ENCODE measurements around the gene MAP3K9.

DNA sequence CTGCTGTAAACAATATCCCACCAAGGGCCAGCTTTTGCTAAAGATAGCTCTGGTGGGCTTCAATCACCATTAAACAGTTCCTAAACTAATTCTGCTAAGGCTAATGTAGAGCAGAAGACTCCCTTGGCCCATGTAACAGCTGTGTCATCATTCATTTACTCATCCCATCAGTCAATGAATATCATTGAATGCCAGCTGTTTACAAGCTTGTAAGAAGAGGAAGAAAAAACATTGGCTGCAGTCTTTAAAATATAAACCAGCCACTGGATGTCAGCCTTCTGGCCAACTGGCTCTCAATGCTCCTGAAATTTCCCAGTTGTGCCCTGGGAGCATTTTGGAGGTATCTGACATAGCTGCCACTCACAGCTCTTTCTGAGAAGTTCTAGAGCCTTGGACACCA lies 18.0 kb upstream of the MAP3K9 start:
- TF ChIP-seq, protein P1, sequence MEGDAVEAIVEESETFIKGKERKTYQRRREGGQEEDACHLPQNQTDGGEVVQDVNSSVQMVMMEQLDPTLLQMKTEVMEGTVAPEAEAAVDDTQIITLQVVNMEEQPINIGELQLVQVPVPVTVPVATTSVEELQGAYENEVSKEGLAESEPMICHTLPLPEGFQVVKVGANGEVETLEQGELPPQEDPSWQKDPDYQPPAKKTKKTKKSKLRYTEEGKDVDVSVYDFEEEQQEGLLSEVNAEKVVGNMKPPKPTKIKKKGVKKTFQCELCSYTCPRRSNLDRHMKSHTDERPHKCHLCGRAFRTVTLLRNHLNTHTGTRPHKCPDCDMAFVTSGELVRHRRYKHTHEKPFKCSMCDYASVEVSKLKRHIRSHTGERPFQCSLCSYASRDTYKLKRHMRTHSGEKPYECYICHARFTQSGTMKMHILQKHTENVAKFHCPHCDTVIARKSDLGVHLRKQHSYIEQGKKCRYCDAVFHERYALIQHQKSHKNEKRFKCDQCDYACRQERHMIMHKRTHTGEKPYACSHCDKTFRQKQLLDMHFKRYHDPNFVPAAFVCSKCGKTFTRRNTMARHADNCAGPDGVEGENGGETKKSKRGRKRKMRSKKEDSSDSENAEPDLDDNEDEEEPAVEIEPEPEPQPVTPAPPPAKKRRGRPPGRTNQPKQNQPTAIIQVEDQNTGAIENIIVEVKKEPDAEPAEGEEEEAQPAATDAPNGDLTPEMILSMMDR (IDR thresholded peaks at IDR 0.05 in 8 of 11, conservative IDR thresholded peaks at IDR 0.05 in 3 of 11) = no peak
- TF ChIP-seq POLR2AphosphoS5 (IDR thresholded peaks at IDR 0.05) = no peak
- TF ChIP-seq POLR2A (IDR thresholded peaks at IDR 0.05) = no peak
